ENCODE results near the gene ARHGAP6. TPM values are rescaled to one million over a fixed set of nuclear protein-coding genes. Genes with fewer than 3 reads are reported as not detected.

ARHGAP6 gene
- polyA plus RNA-seq, 3 donors from 2014 or later, result 0.11 TPM; not detected in 2

GRCh38 chrX:11407331-11408108 is 258.2 kb downstream of the ARHGAP6 start:
- Mint-ChIP-seq H3K36me3 (no peaks in the 10 kb centered on the region), H3K4me3 (no peak overlapping the region), H3K4me1 (no peaks in the 10 kb centered on the region), H3K27me3 (ENCODE audit: low read depth in 3 of 3) (peaks cover 2 to 4% (median 4%) of the 10 kb centered on the region in 3 donors), H3K9me3 (peaks cover 0 to 4% (median under 1%) of the 10 kb centered on the region in 6 donors), H3K27ac (no peak overlapping the region)
- DNase-seq, result no peak

GRCh38 chrX:11406109-11406765 is 259.5 kb downstream of the ARHGAP6 start:
- DNase-seq, result no peak
- H3K9me3 Mint-ChIP-seq, result peaks cover 0 to 4% (median under 1%) of the 10 kb centered on the region in 6 donors
- no peaks in the 10 kb centered on the region for H3K4me1 Mint-ChIP-seq
- peaks cover 2 to 4% (median 4%) of the 10 kb centered on the region in 3 donors for H3K27me3 Mint-ChIP-seq (ENCODE audit: low read depth in 3 of 3)
- H3K36me3 Mint-ChIP-seq, result no peaks in the 10 kb centered on the region
- no peak overlapping the region for H3K4me3 Mint-ChIP-seq
- no peak overlapping the region for H3K27ac Mint-ChIP-seq

GRCh38 chrX:11403631-11404030 is 262.1 kb downstream of the ARHGAP6 start:
- Mint-ChIP-seq H3K9me3 (peaks cover 0 to 4% (median 0%) of the 10 kb centered on the region in 6 donors), H3K4me1 (no peaks in the 10 kb centered on the region), H3K4me3 (no peak overlapping the region), H3K27ac (no peak overlapping the region), H3K36me3 (no peaks in the 10 kb centered on the region), H3K27me3 (ENCODE audit: low read depth in 3 of 3) (peaks cover 2% of the 10 kb centered on the region in 3 donors)
- no peak for DNase-seq

- H3K4me3 Mint-ChIP-seq, result no peak overlapping the region
- H3K4me1 Mint-ChIP-seq, result no peaks in the 10 kb centered on the region
- H3K9me3 Mint-ChIP-seq, result peaks cover 0 to 4% (median 0%) of the 10 kb centered on the region in 6 donors
- H3K27ac Mint-ChIP-seq, result no peak overlapping the region
- no peaks in the 10 kb centered on the region for H3K36me3 Mint-ChIP-seq
- peaks cover 0 to 2% (median 0%) of the 10 kb centered on the region in 3 donors for H3K27me3 Mint-ChIP-seq (ENCODE audit: low read depth in 3 of 3)
- no peak for DNase-seq
Observed at GRCh38 chrX:11401966-11402365, 263.8 kb downstream of the ARHGAP6 start.

- peaks cover 0 to 2% (median 0%) of the 10 kb centered on the region in 3 donors for H3K27me3 Mint-ChIP-seq (ENCODE audit: low read depth in 3 of 3)
- no peaks in the 10 kb centered on the region for H3K4me1 Mint-ChIP-seq
- DNase-seq, result no peak
- no peak overlapping the region for H3K27ac Mint-ChIP-seq
- peaks cover 0 to 2% (median 0%) of the 10 kb centered on the region in 6 donors for H3K9me3 Mint-ChIP-seq
- H3K4me3 Mint-ChIP-seq, result no peak overlapping the region
- no peaks in the 10 kb centered on the region for H3K36me3 Mint-ChIP-seq
Observed at GRCh38 chrX:11399489-11400094, 266.1 kb downstream of the ARHGAP6 start.

- Mint-ChIP-seq H3K27me3 (ENCODE audit: low read depth in 3 of 3) (peaks cover 0 to 2% (median 0%) of the 10 kb centered on the region in 3 donors), H3K36me3 (no peaks in the 10 kb centered on the region), H3K4me1 (no peaks in the 10 kb centered on the region), H3K9me3 (no peaks in the 10 kb centered on the region), H3K27ac (no peak overlapping the region), H3K4me3 (no peak overlapping the region)
- DNase-seq, result no peak
Observed at GRCh38 chrX:11398785-11399184, 266.9 kb downstream of the ARHGAP6 start.

- H3K4me1 Mint-ChIP-seq, result no peaks in the 10 kb centered on the region
- DNase-seq, result no peak
- no peaks in the 10 kb centered on the region for H3K36me3 Mint-ChIP-seq
- H3K9me3 Mint-ChIP-seq, result no peaks in the 10 kb centered on the region
- no peak overlapping the region for H3K4me3 Mint-ChIP-seq
- no peak overlapping the region for H3K27ac Mint-ChIP-seq
- H3K27me3 Mint-ChIP-seq (ENCODE audit: low read depth in 3 of 3), result peaks cover 0 to 2% (median 0%) of the 10 kb centered on the region in 3 donors
Observed at GRCh38 chrX:11398139-11398538, 267.6 kb downstream of the ARHGAP6 start.

- no peak for DNase-seq
- Mint-ChIP-seq H3K27ac (no peak overlapping the region), H3K9me3 (no peaks in the 10 kb centered on the region), H3K27me3 (ENCODE audit: low read depth in 3 of 3) (peaks cover 0 to 2% (median 0%) of the 10 kb centered on the region in 3 donors), H3K4me3 (no peak overlapping the region), H3K36me3 (no peaks in the 10 kb centered on the region), H3K4me1 (no peaks in the 10 kb centered on the region)
Observed at GRCh38 chrX:11397680-11398079, 268.0 kb downstream of the ARHGAP6 start.

- Mint-ChIP-seq H3K27me3 (ENCODE audit: low read depth in 3 of 3) (peaks cover 0 to 2% (median 0%) of the 10 kb centered on the region in 3 donors), H3K9me3 (no peaks in the 10 kb centered on the region), H3K4me1 (no peaks in the 10 kb centered on the region), H3K4me3 (no peak overlapping the region), H3K36me3 (no peaks in the 10 kb centered on the region), H3K27ac (no peak overlapping the region)
- DNase-seq, result no peak
Observed at GRCh38 chrX:11395859-11396258, 269.9 kb downstream of the ARHGAP6 start.

GRCh38 chrX:11393949-11394654 is 271.6 kb downstream of the ARHGAP6 start:
- no peak for DNase-seq
- Mint-ChIP-seq H3K36me3 (no peaks in the 10 kb centered on the region), H3K27ac (no peak overlapping the region), H3K4me1 (no peaks in the 10 kb centered on the region), H3K27me3 (ENCODE audit: low read depth in 3 of 3) (no peaks in the 10 kb centered on the region), H3K9me3 (peaks cover 0 to 1% (median 0%) of the 10 kb centered on the region in 6 donors), H3K4me3 (no peak overlapping the region)

- H3K4me3 Mint-ChIP-seq, result no peak overlapping the region
- no peak for DNase-seq
- H3K27ac Mint-ChIP-seq, result no peak overlapping the region
- no peaks in the 10 kb centered on the region for H3K4me1 Mint-ChIP-seq
- H3K36me3 Mint-ChIP-seq, result no peaks in the 10 kb centered on the region
- H3K27me3 Mint-ChIP-seq (ENCODE audit: low read depth in 3 of 3), result peaks cover 0 to 2% (median 2%) of the 10 kb centered on the region in 3 donors
- peaks cover 0 to 3% (median 0%) of the 10 kb centered on the region in 6 donors for H3K9me3 Mint-ChIP-seq
Observed at GRCh38 chrX:11386812-11387211, 278.9 kb downstream of the ARHGAP6 start.

- H3K36me3 Mint-ChIP-seq, result no peaks in the 10 kb centered on the region
- peaks cover 0 to 3% (median 0%) of the 10 kb centered on the region in 6 donors for H3K9me3 Mint-ChIP-seq
- H3K4me3 Mint-ChIP-seq, result no peak overlapping the region
- DNase-seq, result no peak
- H3K27me3 Mint-ChIP-seq (ENCODE audit: low read depth in 3 of 3), result peaks cover 0 to 2% (median 2%) of the 10 kb centered on the region in 3 donors
- no peak overlapping the region for H3K27ac Mint-ChIP-seq
- no peaks in the 10 kb centered on the region for H3K4me1 Mint-ChIP-seq
Observed at GRCh38 chrX:11386001-11386523, 279.7 kb downstream of the ARHGAP6 start.

- no peaks in the 10 kb centered on the region for H3K4me1 Mint-ChIP-seq
- no peak overlapping the region for H3K27ac Mint-ChIP-seq
- DNase-seq, result no peak
- no peaks in the 10 kb centered on the region for H3K36me3 Mint-ChIP-seq
- peaks cover 0 to 3% (median 0%) of the 10 kb centered on the region in 3 donors for H3K27me3 Mint-ChIP-seq (ENCODE audit: low read depth in 3 of 3)
- no peak overlapping the region for H3K4me3 Mint-ChIP-seq
- H3K9me3 Mint-ChIP-seq, result peaks cover 0 to 4% (median 0%) of the 10 kb centered on the region in 6 donors
Observed at GRCh38 chrX:11382930-11383329, 282.8 kb downstream of the ARHGAP6 start.

Measured in immature natural killer cell (primary cell).